SU-DHL-6 (cell line): ENCODE results near the gene MMP15.
"Not testable (repeated sequence)": the region's sequence is repeated elsewhere in the genome, so short reads cannot be mapped to it uniquely, and the experiment has no call there.

ENCODE experiments used
- H2AFZ ChIP-seq: fragments of 200-600 bp; sonication (generic); 2 replicates; pipeline ENCODE4 v1.6.1; 2014; ENCODE audit warnings: low read depth, mild to moderate bottlenecking, moderate library complexity, mixed read lengths, antibody characterized with exemption, low read length; ENCODE audit not compliant: severe bottlenecking
- H3F3A ChIP-seq: fragments of 200-600 bp; shearing (Covaris generic); 2 replicates; pipeline ENCODE4 v1.6.0; 2016; ENCODE audit warnings: antibody characterized with exemption, mild to moderate bottlenecking; ENCODE audit not compliant: insufficient read depth
- H3K27ac ChIP-seq: fragments of 200-600 bp; sonication (generic); 2 replicates; pipeline ENCODE4 v1.5.1; 2016; ENCODE audit warnings: low read depth, mild to moderate bottlenecking, low read length, moderate library complexity, mixed read lengths
- H3K27me3 ChIP-seq: fragments of 200-600 bp; sonication (generic), shearing (Covaris generic); 2 replicates; pipeline ENCODE4 v1.6.0; 2014; ENCODE audit warnings: mild to moderate bottlenecking, low read length
- H3K36me3 ChIP-seq: fragments of 200-600 bp; sonication (generic); 2 replicates; pipeline ENCODE4 v1.6.1; 2014; ENCODE audit warnings: mild to moderate bottlenecking, low read length, mixed read lengths
- H3K4me2 ChIP-seq: fragments of 300-600, 200-600 bp; shearing (Covaris generic), sonication (generic); 2 replicates; pipeline ENCODE4 v1.6.0; 2014; ENCODE audit warnings: low read length, low read depth, mild to moderate bottlenecking; ENCODE audit not compliant: poor library complexity, severe bottlenecking
- H3K4me3 ChIP-seq: fragments of 200-600 bp; sonication (generic); 2 replicates; pipeline ENCODE4 v1.5.1; 2014; ENCODE audit warnings: antibody characterized with exemption, low read length, mild to moderate bottlenecking, mixed read lengths; ENCODE audit not compliant: insufficient read depth, poor library complexity, severe bottlenecking
- H3K79me2 ChIP-seq: fragments of 200-600 bp; sonication (generic); 2 replicates; pipeline ENCODE4 v1.6.1; 2014; ENCODE audit warnings: mild to moderate bottlenecking, low read length, moderate library complexity; ENCODE audit not compliant: insufficient read depth
- H3K9ac ChIP-seq: fragments of 200-600 bp; sonication (generic); 2 replicates; pipeline ENCODE4 v1.7.0; 2014; ENCODE audit warnings: mild to moderate bottlenecking, low read length
- H3K9me2 ChIP-seq: fragments of 200-600 bp; sonication (generic); replicated peaks from 2 replicates; pipeline ENCODE4 v1.6.1; 2014; ENCODE audit warnings: low read length; ENCODE audit not compliant: insufficient read depth
- H3K9me3 ChIP-seq: fragments of 200-600 bp; sonication (generic); 2 replicates; pipeline ENCODE4 v1.6.1; 2014; ENCODE audit warnings: low read length, mixed read lengths; ENCODE audit not compliant: insufficient read depth
- H4K20me1 ChIP-seq: fragments of 200-600 bp; sonication (generic); 2 replicates; pipeline ENCODE4 v1.6.1; 2014; ENCODE audit warnings: low read depth, mild to moderate bottlenecking, antibody characterized with exemption, low read length, moderate library complexity, mixed read lengths
- CTCF ChIP-seq: fragments of 200-600 bp; sonication (generic); IDR thresholded peaks from one replicate; pipeline ENCODE4 v1.5.1; 2017; ENCODE audit warnings: antibody characterized with exemption, mild to moderate bottlenecking, low read length, moderate library complexity; ENCODE audit not compliant: insufficient read depth, poor library complexity, severe bottlenecking
- EZH2phosphoT487 ChIP-seq: fragments of 200-600 bp; sonication (generic), shearing (Covaris generic); conservative IDR thresholded peaks from 2 replicates; pipeline ENCODE4 v1.6.1; 2018; ENCODE audit warnings: mild to moderate bottlenecking, antibody characterized with exemption, low read length, moderate library complexity, mixed read lengths

Gene MMP15

GRCh38 chr16:58002416-58002800, 23.1 kb upstream of the MMP15 start:
- Histone ChIP-seq H3K4me2 (peak overlapping the region; percentile 95), H3K9me2 (no peaks in the 10 kb centered on the region), H3K79me2 (no peaks in the 10 kb centered on the region), H3K9me3 (no peaks in the 10 kb centered on the region), H3K9ac (no peak overlapping the region), H2AFZ (no peak overlapping the region), H3K4me3 (no peak overlapping the region), H3K36me3 (peaks cover 6% of the 10 kb centered on the region; the same call in 1 of the 2 replicates), H3K27ac (no peak overlapping the region), H3F3A (peaks cover 15% of the 10 kb centered on the region), H4K20me1 (no peaks in the 10 kb centered on the region), H3K27me3 (no peaks in the 10 kb centered on the region)
- no peak for TF ChIP-seq EZH2phosphoT487
- TF ChIP-seq CTCF = no peak

- TF ChIP-seq CTCF = no peak
- no peak for TF ChIP-seq EZH2phosphoT487
- no peak overlapping the region for H3K4me2 ChIP-seq
- no peaks in the 10 kb centered on the region for H3K27me3 ChIP-seq
- peaks cover 15% of the 10 kb centered on the region for H3F3A ChIP-seq
- H3K27ac ChIP-seq = no peak overlapping the region
- H2AFZ ChIP-seq = no peak overlapping the region
- H3K9me3 ChIP-seq = no peaks in the 10 kb centered on the region
- no peak overlapping the region for H3K9ac ChIP-seq
- H3K4me3 ChIP-seq = no peak overlapping the region
- H3K9me2 ChIP-seq = no peaks in the 10 kb centered on the region
- H4K20me1 ChIP-seq = no peaks in the 10 kb centered on the region
- H3K79me2 ChIP-seq = no peaks in the 10 kb centered on the region
- peaks cover 7% of the 10 kb centered on the region; the same call in 1 of the 2 replicates for H3K36me3 ChIP-seq
Observed at GRCh38 chr16:58002936-58003335, 22.6 kb upstream of the MMP15 start.

GRCh38 chr16:58004736-58005135, 20.8 kb upstream of the MMP15 start:
- not testable (repeated sequence) for H2AFZ ChIP-seq, H3K4me3 ChIP-seq, H3K27ac ChIP-seq, H4K20me1 ChIP-seq, H3K9me2 ChIP-seq, H3K36me3 ChIP-seq, H3K27me3 ChIP-seq, H3K9ac ChIP-seq, H3K4me2 ChIP-seq, H3K79me2 ChIP-seq, H3K9me3 ChIP-seq
- peaks cover 11% of the 10 kb centered on the region for H3F3A ChIP-seq

- TF ChIP-seq CTCF (no peak), EZH2phosphoT487 (no peak)
- Histone ChIP-seq H3K36me3 (peaks cover 9% of the 10 kb centered on the region; the same call in 1 of the 2 replicates), H3K79me2 (peaks cover 6% of the 10 kb centered on the region; the same call in 1 of the 2 replicates), H3K27me3 (no peaks in the 10 kb centered on the region), H3K9me2 (no peaks in the 10 kb centered on the region), H3K4me2 (no peak overlapping the region), H2AFZ (no peak overlapping the region), H4K20me1 (no peaks in the 10 kb centered on the region), H3K9ac (no peak overlapping the region), H3K4me3 (no peak overlapping the region), H3K9me3 (no peaks in the 10 kb centered on the region), H3F3A (no peaks in the 10 kb centered on the region), H3K27ac (no peak overlapping the region)
Observed at GRCh38 chr16:58009856-58010416, 15.6 kb upstream of the MMP15 start.
